ENCODE results near the gene HSD17B11. TPM values are rescaled to one million over a fixed set of nuclear protein-coding genes. Genes with fewer than 3 reads are reported as not detected.

HSD17B11 gene
- polyA plus RNA-seq, 2 of the 4 experiments (the other 2 are of a cell fraction), result 51.5 to 113 TPM

DNA sequence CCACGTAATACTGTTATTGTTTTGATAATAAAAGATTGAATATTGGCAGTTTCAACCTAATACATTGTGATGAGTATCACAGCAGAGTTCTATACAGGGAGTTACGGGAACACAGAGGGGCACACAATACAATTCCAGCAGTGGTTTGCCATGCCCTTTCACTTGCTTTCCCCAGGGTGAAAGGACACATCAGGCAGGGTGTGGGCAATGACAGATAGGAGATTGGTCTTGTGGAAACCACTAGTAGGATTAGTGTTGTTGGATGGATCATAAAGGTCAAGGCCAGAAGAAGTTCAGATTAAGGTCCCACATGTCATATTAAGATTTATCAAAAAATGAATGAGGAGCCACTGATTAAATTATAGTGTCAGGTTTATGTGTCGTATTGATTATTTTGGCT lies 8.1 kb downstream of the HSD17B11 start:
- WGBS (ENCODE audit: missing lambda C conversion rate), result 98% methylated on average over 3 of the region's 3 CpGs
- CTCF ChIA-PET, result interaction anchor here (2.7 kb wide), 1 partner anchor 8 kb away, joined by 10 read pairs; the partner anchor contains the start of gene HSD17B11
- H3K9me3 ChIP-seq, result no peaks in the 10 kb centered on the region
- ATAC-seq (no peak), DNase-seq (ENCODE audit: low read depth in 1 of 2, low spot score in 1 of 2) (no peak), FAIRE-seq (no peak)
- H3K27ac ChIP-seq, result no peak overlapping the region
- POLR2A ChIA-PET, result no interaction called here
- H3K4me3 ChIP-seq, result no peak overlapping the region
- no peak for TF ChIP-seq BHLHE40 (IDR thresholded peaks at IDR 0.05; ENCODE audit: low read depth, low read length)
- no peak for TF ChIP-seq RCOR1 (IDR thresholded peaks at IDR 0.05; ENCODE audit: low read depth, low read length)
- TF ChIP-seq ZC3H11A (IDR thresholded peaks at IDR 0.05), result no peak
- no peak for TF ChIP-seq NR3C1 (IDR thresholded peaks at IDR 0.05)
- no peak for TF ChIP-seq RNF2 (IDR thresholded peaks at IDR 0.05; ENCODE audit: borderline replicate concordance, low read depth)
- no peak for TF ChIP-seq CHD4 (IDR thresholded peaks at IDR 0.05; ENCODE audit: borderline replicate concordance)
- TF ChIP-seq, protein P1, sequence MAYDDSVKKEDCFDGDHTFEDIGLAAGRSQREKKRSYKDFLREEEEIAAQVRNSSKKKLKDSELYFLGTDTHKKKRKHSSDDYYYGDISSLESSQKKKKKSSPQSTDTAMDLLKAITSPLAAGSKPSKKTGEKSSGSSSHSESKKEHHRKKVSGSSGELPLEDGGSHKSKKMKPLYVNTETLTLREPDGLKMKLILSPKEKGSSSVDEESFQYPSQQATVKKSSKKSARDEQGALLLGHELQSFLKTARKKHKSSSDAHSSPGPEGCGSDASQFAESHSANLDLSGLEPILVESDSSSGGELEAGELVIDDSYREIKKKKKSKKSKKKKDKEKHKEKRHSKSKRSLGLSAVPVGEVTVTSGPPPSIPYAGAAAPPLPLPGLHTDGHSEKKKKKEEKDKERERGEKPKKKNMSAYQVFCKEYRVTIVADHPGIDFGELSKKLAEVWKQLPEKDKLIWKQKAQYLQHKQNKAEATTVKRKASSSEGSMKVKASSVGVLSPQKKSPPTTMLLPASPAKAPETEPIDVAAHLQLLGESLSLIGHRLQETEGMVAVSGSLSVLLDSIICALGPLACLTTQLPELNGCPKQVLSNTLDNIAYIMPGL (CRISPR knock-in tag; IDR thresholded peaks at IDR 0.05; ENCODE audit: borderline replicate concordance), result no peak
- TF ChIP-seq POLR2A (IDR thresholded peaks at IDR 0.05; ENCODE audit: low read length), result no peak
- TF ChIP-seq, protein P2, sequence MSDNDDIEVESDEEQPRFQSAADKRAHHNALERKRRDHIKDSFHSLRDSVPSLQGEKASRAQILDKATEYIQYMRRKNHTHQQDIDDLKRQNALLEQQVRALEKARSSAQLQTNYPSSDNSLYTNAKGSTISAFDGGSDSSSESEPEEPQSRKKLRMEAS (IDR thresholded peaks at IDR 0.05), result no peak
- no peak for TF ChIP-seq HOXB5 (CRISPR knock-in tag; IDR thresholded peaks at IDR 0.05)
- TF ChIP-seq, protein P3, sequence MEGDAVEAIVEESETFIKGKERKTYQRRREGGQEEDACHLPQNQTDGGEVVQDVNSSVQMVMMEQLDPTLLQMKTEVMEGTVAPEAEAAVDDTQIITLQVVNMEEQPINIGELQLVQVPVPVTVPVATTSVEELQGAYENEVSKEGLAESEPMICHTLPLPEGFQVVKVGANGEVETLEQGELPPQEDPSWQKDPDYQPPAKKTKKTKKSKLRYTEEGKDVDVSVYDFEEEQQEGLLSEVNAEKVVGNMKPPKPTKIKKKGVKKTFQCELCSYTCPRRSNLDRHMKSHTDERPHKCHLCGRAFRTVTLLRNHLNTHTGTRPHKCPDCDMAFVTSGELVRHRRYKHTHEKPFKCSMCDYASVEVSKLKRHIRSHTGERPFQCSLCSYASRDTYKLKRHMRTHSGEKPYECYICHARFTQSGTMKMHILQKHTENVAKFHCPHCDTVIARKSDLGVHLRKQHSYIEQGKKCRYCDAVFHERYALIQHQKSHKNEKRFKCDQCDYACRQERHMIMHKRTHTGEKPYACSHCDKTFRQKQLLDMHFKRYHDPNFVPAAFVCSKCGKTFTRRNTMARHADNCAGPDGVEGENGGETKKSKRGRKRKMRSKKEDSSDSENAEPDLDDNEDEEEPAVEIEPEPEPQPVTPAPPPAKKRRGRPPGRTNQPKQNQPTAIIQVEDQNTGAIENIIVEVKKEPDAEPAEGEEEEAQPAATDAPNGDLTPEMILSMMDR (IDR thresholded peaks at IDR 0.05), result no peak
- TF ChIP-seq RFX5 (IDR thresholded peaks at IDR 0.05), result no peak
- no peak overlapping the region for H3K4me2 ChIP-seq
- 0 out of 3 replicates have a peak, but pooled peaks cover 3% of the 10 kb centered on the region for H3K4me1 ChIP-seq

DNA sequence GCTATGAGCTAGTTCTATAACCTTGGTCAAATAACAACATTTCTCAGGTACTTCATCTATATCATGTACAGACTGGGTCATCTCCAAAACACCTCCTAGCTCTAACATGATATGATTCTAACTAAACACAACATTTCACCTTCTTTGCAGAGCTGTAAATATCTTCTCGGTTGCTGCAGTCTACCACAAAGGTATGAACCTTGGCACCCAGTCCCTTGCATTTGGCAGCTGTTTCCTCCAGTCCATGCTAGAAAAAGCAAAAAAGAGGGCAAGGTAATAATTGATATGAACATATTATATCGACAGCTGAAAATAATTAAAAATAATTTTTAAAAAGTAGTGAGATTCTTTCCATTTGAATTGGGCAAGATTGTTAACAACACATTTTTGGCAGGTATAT lies 8.9 kb downstream of the HSD17B11 start:
- DNase-seq (ENCODE audit: low read depth in 1 of 2, low spot score in 1 of 2) (no peak), ATAC-seq (no peak), FAIRE-seq (no peak)
- no peak for TF ChIP-seq HOXB5 (CRISPR knock-in tag; IDR thresholded peaks at IDR 0.05)
- no peak for TF ChIP-seq EP300 (IDR thresholded peaks at IDR 0.05)
- TF ChIP-seq NR3C1 (IDR thresholded peaks at IDR 0.05), result no peak
- no peak for TF ChIP-seq EHF (CRISPR knock-in tag; IDR thresholded peaks at IDR 0.05)
- TF ChIP-seq, protein P4, sequence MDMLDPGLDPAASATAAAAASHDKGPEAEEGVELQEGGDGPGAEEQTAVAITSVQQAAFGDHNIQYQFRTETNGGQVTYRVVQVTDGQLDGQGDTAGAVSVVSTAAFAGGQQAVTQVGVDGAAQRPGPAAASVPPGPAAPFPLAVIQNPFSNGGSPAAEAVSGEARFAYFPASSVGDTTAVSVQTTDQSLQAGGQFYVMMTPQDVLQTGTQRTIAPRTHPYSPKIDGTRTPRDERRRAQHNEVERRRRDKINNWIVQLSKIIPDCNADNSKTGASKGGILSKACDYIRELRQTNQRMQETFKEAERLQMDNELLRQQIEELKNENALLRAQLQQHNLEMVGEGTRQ (IDR thresholded peaks at IDR 0.05), result no peak
- no peak for TF ChIP-seq POLR2AphosphoS2 (conservative IDR thresholded peaks at IDR 0.05; ENCODE audit: low read length)
- TF ChIP-seq FOSL2 (IDR thresholded peaks at IDR 0.05), result no peak
- TF ChIP-seq FOSL2 (CRISPR knock-in tag; IDR thresholded peaks at IDR 0.05), result no peak
- no peak for TF ChIP-seq SMC3 (IDR thresholded peaks at IDR 0.05)
- TF ChIP-seq HOXB13 (CRISPR knock-in tag; IDR thresholded peaks at IDR 0.05; ENCODE audit: low read depth), result no peak
- no peak for TF ChIP-seq MAFK (IDR thresholded peaks at IDR 0.05; ENCODE audit: partially characterized antibody)
- no peak for TF ChIP-seq NPAS2 (CRISPR knock-in tag; IDR thresholded peaks at IDR 0.05; ENCODE audit: borderline replicate concordance)
- TF ChIP-seq, protein P5, sequence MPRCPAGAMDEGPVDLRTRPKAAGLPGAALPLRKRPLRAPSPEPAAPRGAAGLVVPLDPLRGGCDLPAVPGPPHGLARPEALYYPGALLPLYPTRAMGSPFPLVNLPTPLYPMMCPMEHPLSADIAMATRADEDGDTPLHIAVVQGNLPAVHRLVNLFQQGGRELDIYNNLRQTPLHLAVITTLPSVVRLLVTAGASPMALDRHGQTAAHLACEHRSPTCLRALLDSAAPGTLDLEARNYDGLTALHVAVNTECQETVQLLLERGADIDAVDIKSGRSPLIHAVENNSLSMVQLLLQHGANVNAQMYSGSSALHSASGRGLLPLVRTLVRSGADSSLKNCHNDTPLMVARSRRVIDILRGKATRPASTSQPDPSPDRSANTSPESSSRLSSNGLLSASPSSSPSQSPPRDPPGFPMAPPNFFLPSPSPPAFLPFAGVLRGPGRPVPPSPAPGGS (IDR thresholded peaks at IDR 0.05), result no peak
- TF ChIP-seq FOSB (CRISPR knock-in tag; IDR thresholded peaks at IDR 0.05), result no peak
- TF ChIP-seq BHLHE40 (IDR thresholded peaks at IDR 0.05; ENCODE audit: low read depth, low read length), result no peak
- TF ChIP-seq RAD21 (conservative IDR thresholded peaks at IDR 0.05 in 1 of 2, IDR thresholded peaks at IDR 0.05 in 1 of 2), result no peak
- TF ChIP-seq GATA3 (IDR thresholded peaks at IDR 0.05; ENCODE audit: borderline replicate concordance), result no peak
- ChIA-PET CTCF (interaction anchor here (1.5 to 2.7 kb wide), 2 partner anchors 9 to 29 kb away, joined by 7 to 10 read pairs; partner anchors contain the start of gene HSD17B11), POLR2A (no interaction called here)
- no peak overlapping the region for H3K27ac ChIP-seq
- 87% methylated on average over 2 of the region's 2 CpGs for WGBS (ENCODE audit: missing lambda C conversion rate)
- H3K4me2 ChIP-seq, result no peak overlapping the region
- H3K4me3 ChIP-seq, result no peak overlapping the region
- H3K9me3 ChIP-seq, result no peaks in the 10 kb centered on the region
- 0 out of 3 replicates have a peak, but pooled peaks cover under 1% of the 10 kb centered on the region for H3K4me1 ChIP-seq
